ENCODE measurements around the gene MAD1L1.

The MAD1L1 gene

DNA sequence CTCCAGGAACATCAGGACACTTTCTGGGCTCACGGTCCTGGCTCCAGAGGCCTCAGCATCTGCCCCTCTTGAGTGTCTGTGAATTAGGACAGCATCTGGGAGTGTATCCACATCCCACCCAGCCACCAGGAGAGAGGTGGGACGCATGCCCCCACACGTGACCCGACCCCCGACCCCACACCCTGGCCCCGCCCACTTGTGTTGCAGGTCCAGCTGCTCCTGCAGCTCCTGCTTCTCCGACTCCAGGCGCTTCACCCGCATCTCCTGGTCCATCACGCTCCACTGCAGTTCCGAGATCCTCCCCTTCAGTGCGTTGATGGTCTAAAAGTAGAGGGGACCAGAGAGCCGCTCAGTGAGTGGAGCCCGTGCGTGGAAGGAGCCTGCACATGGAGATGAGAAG is 13.6 kb downstream of the MAD1L1 start:
- in situ Hi-C loops (cut with MboI; ENCODE audit: low sequenced_read_pairs) = no loop called here

DNA sequence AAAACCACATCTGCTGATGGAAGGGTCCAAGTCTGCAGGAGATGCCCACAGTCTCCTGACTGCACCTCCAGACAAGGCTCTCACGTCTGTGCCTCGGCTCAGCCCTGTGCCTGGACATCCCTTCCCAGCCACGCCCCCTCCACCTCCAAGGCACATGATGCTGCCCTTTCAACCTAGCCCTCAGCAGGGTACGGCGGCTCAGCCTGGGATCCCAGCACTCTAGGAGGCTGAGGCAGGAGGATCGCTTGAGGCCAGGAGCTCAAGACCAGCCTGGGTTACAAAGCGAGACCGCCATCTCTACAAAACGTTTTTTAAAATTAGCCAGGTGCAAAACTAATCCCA is 14.3 kb downstream of the MAD1L1 start:
- in situ Hi-C loops (cut with MboI; ENCODE audit: low sequenced_read_pairs) = no loop called here

DNA sequence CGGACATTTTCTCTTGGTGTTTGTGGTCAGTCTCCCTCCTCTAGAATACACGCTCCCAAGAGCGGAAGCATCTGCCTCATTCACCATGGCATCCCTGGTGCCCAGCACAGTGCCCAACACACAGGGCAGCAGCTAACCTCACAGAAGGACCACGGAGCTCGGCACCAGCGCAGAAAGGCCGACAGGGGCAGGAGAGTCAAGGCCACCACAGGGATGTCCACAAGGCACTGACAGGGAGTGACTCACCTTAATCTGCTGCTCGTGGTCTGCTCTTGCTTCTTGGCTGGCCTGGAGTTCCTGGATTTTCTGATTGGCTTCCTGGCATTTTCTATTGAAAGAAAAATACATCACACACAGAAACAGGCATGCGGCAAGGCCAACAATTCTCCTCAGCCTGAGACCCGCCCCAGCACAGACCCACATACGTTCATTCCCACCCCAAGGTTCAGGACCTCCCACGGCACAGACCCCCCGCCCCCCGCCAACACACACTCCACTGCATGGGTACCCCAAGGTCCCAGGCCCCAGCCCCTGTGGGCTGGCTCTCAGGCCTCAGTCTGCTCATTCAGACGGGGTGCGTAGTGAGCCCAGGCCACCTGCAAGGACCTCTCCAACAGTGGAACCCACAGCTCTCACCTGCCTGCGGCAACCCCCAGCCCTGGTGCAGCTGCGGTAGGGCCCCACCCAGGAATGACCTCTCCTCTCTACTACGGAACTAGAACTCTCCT is 14.9 kb downstream of the MAD1L1 start:
- in situ Hi-C loops (cut with MboI; ENCODE audit: low sequenced_read_pairs) = no loop called here

DNA sequence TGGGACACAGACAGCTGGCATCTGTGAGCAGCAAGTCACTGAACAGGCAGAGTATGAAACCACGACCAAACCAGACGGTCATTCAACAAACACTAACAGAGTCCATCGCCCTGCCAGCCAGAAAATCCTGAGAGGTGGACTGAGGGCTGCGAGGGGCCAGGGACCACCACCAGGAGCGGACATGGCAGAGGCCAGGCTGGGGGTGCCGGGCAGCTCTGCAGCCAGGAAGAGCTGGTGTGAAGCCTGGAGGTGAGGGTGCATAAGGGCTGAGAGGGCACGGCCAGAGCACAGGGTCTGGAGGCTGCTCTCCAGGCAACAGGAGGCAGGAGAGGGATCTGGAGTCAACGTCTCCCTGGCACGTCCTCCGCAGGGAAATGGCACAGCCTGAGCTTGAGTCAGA is 15.5 kb downstream of the MAD1L1 start:
- in situ Hi-C loops (cut with MboI; ENCODE audit: low sequenced_read_pairs) = no loop called here

DNA sequence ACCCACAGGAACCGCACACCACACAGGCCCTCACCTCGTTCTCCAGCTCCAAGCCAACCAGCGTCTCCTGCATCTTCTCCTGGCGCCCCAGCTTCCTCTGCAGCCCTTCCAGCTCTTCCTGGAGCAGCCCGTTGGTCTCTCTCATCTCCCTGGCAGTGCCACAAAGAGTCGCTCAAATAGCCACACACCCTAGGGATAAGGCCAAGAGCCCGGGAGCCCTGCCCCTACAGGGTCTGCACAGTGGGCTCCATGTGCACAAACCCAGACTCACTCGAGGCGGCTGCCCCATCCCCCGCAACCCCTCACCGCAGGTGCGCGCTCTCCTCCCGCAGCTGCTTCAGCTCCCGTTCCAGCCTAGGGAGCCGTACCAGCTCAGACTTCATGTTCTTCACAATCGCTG is 16.9 kb downstream of the MAD1L1 start:
- in situ Hi-C loops (cut with MboI; ENCODE audit: low sequenced_read_pairs) = no loop called here

DNA sequence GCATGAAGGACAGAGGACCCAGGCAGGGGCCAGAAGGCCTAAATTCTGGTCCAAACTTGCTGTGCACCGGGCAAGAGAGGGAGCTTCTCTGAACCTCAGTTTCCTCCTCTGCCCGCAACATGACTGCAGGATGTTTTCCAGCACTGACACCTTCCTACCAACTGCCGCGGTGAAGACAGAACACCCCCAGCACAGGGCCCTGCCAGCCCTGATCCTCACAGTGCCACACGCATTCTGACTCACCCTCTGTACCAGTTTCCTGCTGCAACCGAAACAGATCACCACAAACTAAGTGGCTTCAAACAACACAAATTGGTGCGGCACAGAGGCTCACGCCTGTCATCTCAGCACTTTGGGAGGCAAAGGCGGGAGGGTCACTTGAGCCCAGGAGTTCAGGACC is 18.1 kb downstream of the MAD1L1 start:
- in situ Hi-C loops (cut with MboI; ENCODE audit: low sequenced_read_pairs) = no loop called here

DNA sequence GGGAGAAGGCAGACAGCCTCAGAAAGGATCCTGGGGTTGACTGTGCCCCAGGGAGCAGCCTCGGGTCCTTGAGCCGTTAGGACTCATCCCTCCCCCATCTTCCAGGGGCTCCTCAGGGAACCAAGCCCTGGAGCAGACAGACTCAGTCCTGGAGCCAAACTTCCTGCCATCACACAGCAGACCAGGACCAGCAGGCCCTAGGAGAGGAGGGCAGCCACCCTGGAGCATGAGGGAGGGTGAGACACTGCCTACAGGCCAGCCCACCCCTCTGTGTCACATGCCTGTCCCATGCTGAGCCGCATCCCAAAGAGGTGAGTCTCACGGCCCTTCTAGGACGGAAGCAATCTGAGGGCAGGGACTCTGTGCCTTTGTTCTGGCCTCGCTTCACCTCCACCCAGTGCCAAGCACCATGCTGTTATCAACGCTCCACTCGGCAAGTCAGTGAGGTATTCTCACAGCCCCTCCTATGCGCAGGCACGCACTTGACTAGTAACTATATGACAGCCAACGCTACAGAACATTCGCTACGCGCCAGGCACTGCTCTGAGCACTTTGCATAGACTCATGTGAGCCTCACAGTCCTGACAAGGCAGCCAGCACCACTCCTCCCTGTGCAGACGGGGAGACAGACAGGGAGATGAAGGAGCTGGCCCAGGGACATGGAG is 19.1 kb downstream of the MAD1L1 start:
- in situ Hi-C loops (cut with MboI; ENCODE audit: low sequenced_read_pairs) = no loop called here

DNA sequence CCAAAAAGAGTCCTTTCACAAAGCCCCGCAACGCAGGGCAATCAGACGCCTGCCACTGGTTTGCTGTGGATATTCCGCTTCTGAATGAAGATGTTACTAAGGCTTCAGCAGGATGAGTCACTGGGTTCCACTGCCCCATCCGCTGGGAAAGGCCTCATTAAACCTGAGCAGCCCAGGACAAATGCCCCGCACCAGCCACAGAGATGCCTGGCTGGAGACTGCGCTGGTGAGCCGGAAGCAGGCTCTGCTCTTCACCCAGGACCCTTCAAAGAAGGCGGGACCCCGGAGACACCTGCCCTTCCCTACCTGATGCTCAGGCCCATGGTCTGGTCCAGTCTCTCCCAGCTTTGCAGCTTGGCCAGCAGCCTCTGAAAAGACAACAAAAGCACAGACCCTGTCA is 19.8 kb downstream of the MAD1L1 start:
- in situ Hi-C loops (cut with MboI; ENCODE audit: low sequenced_read_pairs) = no loop called here

DNA sequence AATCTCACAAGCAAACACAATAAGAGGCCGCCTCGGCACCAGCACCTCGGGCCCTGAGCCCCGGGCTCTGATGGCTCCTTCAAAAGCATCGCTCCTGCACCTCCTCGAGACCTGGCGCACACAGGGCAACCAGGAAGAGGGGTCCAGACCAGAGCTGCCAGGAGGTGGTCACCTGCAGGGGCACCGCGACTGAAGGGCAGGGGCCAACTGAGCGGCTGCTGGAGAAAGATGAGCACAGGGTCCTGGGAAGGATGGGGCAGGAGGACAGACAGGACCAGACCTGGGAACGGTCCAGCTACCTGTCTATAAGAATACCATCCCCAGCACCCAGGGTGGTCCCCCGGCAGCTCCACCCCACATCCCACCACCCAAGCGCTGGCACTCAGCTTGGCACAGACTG is 20.8 kb downstream of the MAD1L1 start:
- in situ Hi-C loops (cut with MboI; ENCODE audit: low sequenced_read_pairs) = no loop called here

DNA sequence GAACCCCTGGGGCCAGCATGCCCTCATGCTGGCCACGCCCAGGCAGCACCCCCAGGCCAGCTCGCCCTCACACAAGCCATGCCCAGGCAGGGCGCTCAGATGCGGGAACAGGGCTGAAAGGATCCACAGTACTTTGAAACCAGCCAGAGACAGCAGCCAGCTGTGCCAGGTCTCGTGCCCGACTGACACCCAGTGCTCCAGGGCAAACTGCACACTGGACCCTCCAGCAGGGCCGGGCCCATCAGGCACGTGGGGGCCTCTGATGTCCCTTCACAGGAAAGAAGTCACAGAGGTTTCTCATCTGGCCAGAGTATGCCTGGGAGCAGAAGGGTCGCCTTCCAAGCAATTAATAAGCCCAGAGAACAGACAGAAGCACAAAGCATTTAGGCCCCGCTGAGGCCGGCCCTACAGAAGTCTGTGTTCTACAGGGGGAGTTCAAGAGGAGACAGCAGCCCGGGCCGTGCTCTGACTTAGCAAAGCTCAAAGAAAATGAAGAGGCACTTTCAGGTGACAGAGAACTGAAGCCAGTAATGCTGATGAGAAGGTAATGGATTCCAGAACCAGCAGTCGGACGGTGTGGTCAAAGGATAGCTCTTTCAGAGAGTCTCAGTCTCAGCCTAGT is 21.4 kb downstream of the MAD1L1 start:
- in situ Hi-C loops (cut with MboI; ENCODE audit: low sequenced_read_pairs) = no loop called here

DNA sequence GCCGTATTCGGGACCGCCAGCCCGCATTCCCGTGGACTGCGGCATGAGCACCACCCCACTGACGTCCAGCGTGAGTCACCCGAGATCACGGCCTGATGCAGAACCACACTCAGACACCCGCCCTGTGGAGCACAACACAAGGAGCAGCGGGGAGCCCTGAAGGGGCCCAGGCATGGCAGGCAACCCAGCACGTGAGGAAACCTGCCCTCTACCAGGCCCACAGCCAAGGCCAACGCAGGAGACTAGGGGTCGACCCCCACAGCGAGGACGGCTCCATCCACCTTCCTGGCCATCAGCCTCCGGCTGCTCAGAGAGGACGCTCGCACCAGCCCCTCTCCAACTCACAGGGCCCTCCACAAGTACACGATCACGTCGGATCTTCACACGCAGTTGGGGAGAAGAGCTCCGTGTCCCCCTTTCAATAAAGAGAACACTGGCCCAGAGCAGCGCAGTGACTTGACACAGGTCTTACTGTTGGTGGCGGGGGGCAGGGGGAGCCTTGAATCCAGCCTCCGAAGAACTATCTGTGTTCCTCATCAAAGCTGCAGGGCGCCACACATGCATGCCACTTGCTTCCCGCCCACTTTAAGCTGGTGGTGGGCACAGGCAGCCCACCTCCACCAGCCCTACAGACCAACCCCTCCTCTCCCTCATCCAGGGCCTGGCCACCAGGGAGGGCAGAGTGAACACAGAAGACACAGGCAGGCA is 22.0 kb downstream of the MAD1L1 start:
- in situ Hi-C loops (cut with MboI; ENCODE audit: low sequenced_read_pairs) = no loop called here

DNA sequence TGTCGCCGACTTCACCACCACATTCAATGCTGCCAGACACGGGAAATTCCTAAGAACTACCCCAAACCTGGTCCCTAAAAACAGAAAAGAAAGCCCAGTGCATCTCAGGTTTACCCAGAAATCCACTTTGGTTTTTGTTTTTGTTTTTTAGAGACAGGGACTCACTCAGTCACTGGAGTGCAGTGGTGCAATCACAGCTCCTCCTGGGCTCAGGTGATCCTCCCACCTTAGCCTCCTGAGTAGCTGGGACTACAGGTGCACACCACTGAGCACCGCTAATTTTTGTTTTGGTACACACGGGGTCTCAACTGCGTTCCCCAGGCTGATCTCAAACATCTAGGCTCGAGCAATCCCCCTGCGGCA is 22.8 kb downstream of the MAD1L1 start:
- in situ Hi-C loops (cut with MboI; ENCODE audit: low sequenced_read_pairs) = no loop called here

DNA sequence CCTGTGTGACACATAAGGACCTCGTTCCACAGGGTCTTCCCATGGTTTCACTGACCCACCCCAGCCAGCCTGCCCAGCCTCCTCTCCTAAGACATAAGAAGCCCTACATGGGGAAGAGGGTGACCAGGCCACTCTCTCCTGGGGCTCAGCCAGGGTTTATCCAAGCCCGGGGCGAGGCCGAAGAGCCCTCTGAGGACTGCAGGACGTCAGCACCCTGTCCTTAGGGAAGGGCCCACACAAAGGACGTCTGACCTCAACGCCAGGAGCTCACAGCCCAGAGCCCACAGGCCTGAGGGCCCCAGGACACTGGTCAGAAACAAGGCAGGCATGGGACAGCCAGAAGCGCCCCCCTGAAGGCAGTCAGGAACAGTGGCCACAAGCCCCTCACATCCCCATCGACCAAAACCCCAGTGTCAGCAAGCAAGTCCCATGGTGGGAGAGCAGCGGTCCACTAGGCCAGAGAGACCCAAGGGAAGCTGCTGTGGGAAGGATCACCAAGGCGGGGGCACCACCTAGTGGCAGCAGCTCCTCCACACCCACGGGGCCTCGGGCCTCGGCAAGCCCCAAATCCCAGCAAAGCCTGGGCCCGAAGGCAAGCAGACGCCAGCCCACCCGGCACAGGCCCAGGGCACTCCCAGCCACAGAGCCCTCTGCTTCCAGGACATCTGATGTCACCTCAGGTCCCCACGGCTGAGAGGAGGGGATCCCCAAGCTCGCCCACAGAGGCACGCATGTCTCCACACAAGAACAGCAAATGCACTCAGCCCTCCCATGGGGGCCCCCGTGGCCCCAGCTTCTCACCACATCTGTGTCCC is 23.4 kb downstream of the MAD1L1 start:
- in situ Hi-C loops (cut with MboI; ENCODE audit: low sequenced_read_pairs) = no loop called here

DNA sequence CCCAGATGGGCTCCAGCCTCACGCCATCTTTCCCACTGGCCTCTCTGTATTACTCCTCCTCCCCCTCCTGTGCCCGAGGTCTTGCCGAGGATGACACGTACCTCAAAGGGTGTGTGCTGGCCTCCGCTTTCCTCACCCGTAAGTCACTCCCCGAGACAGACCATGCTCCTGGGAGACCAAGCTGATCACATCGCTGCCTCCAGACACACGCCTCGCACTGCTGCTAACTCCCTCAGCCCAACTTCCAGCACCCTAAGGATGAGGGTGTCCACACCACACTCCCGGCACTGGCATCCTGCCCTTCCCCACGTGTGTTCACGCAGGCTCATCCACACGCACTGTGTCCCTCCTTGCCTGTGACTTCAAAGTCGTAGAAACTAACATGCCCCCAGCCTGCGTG is 24.0 kb downstream of the MAD1L1 start:
- in situ Hi-C loops (cut with MboI; ENCODE audit: low sequenced_read_pairs) = no loop called here

DNA sequence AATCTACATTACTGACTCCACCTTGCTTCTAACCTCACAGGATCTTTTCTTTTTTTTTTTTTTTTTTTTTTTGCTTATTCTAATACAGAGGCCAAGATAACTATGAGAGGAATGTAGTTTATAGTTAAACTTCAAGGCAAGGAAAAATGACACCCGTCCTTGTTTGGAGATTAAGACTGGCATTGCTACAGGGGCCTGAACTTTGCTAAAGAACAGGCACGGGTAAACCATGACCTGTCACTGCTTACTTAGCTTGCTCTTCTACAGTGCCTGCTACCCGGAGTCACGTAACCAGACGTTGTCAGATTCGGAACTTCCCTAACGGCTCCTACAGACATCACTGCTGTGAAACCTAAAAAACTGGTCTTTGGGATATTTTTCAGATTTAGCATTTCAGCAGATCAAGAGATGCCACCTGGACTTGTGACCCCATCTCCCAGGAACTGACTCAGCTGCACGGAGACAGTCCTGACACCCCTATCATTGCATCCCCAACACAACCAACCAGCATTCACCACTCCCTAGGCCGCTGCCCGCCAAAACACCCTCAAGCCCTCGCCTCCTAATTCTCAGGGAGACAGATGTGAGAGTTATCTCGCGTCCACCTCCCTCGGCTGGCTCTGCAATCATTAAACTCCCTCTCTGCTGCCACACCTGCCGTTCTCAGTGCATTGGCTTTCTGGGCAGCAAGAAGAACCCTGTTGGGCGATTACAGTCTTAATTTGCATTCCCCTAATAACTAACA is 27.5 kb downstream of the MAD1L1 start:
- in situ Hi-C loops (cut with MboI; ENCODE audit: low sequenced_read_pairs) = no loop called here

DNA sequence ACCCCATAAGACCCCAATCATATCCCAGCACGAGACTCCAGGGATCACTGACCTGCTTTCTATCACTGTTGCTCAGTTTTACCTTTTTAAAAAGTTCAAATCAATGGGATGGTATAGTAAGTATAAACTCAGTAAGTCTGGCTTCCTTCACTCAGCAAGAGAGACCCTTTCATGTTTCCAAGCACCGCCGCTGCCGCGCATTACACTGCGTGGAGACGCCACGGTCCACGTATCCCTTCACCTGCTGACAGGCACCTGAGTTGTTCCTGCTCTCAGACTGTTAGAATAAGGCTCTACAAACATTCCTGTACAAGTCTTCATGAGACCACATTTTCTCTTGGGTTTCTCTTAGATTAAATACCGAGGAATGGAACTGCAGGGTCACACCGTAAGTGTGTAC is 28.3 kb downstream of the MAD1L1 start:
- in situ Hi-C loops (cut with MboI; ENCODE audit: low sequenced_read_pairs) = no loop called here

DNA sequence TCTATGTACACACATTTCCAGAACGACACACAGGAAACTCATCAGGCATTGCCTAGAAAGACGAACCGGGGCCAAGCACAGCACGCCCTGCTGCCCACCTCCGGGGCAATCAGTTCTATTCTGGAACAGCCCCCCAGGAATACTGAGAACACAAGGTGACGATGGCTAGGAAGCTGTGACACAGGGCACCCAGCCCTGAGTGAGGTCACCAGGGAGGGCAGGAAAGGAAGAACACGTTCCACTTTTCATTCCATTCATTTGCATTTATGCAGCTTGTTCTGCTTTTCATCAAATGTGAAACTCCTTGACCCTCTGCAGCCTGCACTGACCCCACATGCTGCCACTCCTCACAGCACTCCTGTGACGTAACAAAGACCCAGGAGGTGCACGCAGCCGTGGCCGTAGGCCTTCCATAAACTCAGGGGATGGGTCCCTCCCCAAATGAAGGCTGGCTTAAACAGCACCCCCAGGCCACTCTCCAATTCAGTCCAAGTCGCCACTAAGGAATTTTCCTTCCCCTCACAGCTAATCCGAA is 28.9 kb downstream of the MAD1L1 start:
- in situ Hi-C loops (cut with MboI; ENCODE audit: low sequenced_read_pairs) = no loop called here

DNA sequence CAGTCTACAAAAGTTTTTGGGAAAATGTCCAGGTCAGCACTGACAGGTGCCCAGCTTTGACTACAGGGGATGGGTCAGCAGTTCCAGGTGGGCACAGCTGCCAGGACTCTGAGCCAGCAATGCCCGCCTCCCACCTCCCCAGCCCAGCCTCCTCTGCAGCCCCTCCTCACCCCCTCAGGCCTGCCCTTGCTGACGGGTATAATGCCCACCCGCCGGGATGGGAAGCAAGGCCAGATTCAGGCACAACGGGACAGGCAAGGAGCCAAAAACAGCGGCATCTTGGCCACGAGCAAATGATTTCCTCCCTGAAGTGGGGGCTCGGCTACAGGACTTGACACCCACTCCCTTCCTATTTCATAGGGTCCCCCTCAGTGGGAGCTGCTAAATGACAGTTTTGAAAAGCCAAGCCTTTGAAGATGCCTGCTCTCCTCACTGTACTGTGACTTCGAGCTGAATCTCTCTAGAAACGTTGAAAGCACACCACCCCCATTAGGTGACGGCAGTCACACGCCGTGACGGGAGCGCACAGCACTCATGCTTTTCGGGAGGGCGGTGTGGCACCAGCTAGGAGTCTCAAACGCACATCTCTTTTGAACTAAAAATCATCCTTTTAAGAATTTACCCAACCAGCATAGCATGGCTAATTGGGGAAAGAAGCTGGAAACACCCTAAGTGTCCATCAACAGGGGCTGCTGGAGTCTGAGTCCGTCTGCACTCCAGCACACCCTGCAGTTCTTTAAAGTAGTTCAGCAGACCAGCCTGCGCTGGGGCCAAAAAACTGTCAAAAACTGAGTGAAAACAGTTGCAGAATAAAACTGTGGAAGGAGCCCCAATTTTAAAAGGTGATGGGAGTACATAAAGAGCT is 29.6 kb downstream of the MAD1L1 start:
- in situ Hi-C loops (cut with MboI; ENCODE audit: low sequenced_read_pairs) = no loop called here

DNA sequence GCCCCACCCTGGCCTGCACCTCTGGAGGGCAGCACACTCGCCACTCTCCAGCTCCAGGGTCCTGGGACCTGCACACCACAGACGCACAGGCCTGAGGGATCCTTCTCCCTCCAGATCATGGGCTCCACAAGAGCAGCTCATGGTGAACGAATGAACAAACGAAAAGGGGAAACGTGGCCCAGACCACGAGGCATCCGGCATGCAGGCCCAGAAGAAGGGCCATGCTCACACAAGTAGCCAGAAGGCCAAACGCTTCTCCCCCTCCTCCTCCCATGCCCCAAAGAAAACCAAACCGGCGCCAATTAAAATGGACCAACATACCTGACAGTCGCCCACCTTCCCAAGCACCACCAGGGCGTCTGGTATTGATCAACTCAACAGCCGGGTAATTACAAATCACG is 30.4 kb downstream of the MAD1L1 start:
- in situ Hi-C loops (cut with MboI; ENCODE audit: low sequenced_read_pairs) = no loop called here

Measured in HL-60/S4 treated with retinoic acid at 250 ng/mL for 4 days and 3 days (cell line).